T-helper 17 cell (primary cell): Measurements from ENCODE around the gene HEY2. TPM values are rescaled to one million over a fixed set of nuclear protein-coding genes. Genes with fewer than 3 reads are reported as not detected.
A peak's percentile ranks its signal among the peaks of the same experiment; 100 is the strongest.
"Not testable (repeated sequence)": the region's sequence is repeated elsewhere in the genome, so short reads cannot be mapped to it uniquely, and the experiment has no call there.

Experiments
- ATAC-seq: fragments of 150-1000 bp; cut with Tn5 transposase; 2 replicates; pipeline ENCODE4 v1.10.0; 2021; ENCODE audit warnings: mild to moderate bottlenecking, moderate library complexity
- DNase-seq, 3 donors: peaks; one replicate each; pipeline versions ENCODE4 v3.0.0 to v3.0.0-alpha.2; 2020 to 2021
- H3K9me3 ChIP-seq: one replicate; pipeline ENCODE4 v1.7.0; 2013; ENCODE audit warnings: low read length, mild to moderate bottlenecking; ENCODE audit not compliant: control insufficient read depth, poor library complexity, severe bottlenecking
- H3K27ac Mint-ChIP-seq: one replicate; pipeline ENCODE4 v1.8.0; 2022; ENCODE audit warnings: mild to moderate bottlenecking, moderate library complexity, mixed read lengths
- H3K27me3 Mint-ChIP-seq: one replicate; pipeline ENCODE4 v1.8.0; 2022; ENCODE audit warnings: mixed read lengths
- H3K36me3 Mint-ChIP-seq: one replicate; pipeline ENCODE4 v1.8.0; 2022; ENCODE audit warnings: low read depth, mixed read lengths
- H3K4me1 Mint-ChIP-seq: one replicate; pipeline ENCODE4 v1.8.0; 2022; ENCODE audit warnings: mild to moderate bottlenecking, mixed read lengths
- H3K4me3 Mint-ChIP-seq: one replicate; pipeline ENCODE4 v1.8.0; 2022; ENCODE audit warnings: mild to moderate bottlenecking, moderate library complexity, mixed read lengths
- total RNA-seq, 4 donors: library from RNA in 2 of 4; stranded (reverse) in 2 of 4; gene quantifications; one replicate each; pipeline ENCODE4 v1.2.3 and lab custom pipeline; 2022 to 2026

HEY2 gene
- total RNA-seq, 2 donors from 2014 or later = 0.23 TPM; not detected in 1

GRCh38 chr6:125764121-125764671 is 14.8 kb downstream of the HEY2 start:
- no peak overlapping the region for H3K27ac Mint-ChIP-seq
- DNase-seq = no peak

GRCh38 chr6:125765944-125766343 is 16.5 kb downstream of the HEY2 start:
- no peak overlapping the region for H3K27ac Mint-ChIP-seq
- H3K36me3 Mint-ChIP-seq = peaks cover 2% of the 10 kb centered on the region
- peaks cover 6% of the 10 kb centered on the region for H3K4me1 Mint-ChIP-seq
- no peak for ATAC-seq
- no peaks in the 10 kb centered on the region for H3K9me3 ChIP-seq
- peaks cover 66% of the 10 kb centered on the region for H3K27me3 Mint-ChIP-seq
- DNase-seq = no peak
- H3K4me3 Mint-ChIP-seq = no peak overlapping the region

More at GRCh38 chr6:125764121-125764671, 14.8 kb downstream of the HEY2 start:
- no peak for ATAC-seq
- H3K4me3 Mint-ChIP-seq = no peak overlapping the region
- H3K4me1 Mint-ChIP-seq = peaks cover 4% of the 10 kb centered on the region
- H3K36me3 Mint-ChIP-seq = peaks cover 8% of the 10 kb centered on the region
- H3K9me3 ChIP-seq = no peaks in the 10 kb centered on the region
- peaks cover 75% of the 10 kb centered on the region for H3K27me3 Mint-ChIP-seq

- ATAC-seq (no peak), DNase-seq (no peak)
- no peaks in the 10 kb centered on the region for H3K9me3 ChIP-seq
- Mint-ChIP-seq H3K4me1 (peaks cover 6% of the 10 kb centered on the region), H3K36me3 (peaks cover 2% of the 10 kb centered on the region), H3K27me3 (peaks cover 62% of the 10 kb centered on the region), H3K27ac (no peak overlapping the region), H3K4me3 (no peak overlapping the region)
Observed at GRCh38 chr6:125766641-125767040, 17.2 kb downstream of the HEY2 start.

- no peak for DNase-seq
- H3K4me1 Mint-ChIP-seq = peaks cover 5% of the 10 kb centered on the region
- no peak for ATAC-seq
- H3K27me3 Mint-ChIP-seq = peaks cover 43% of the 10 kb centered on the region
- no peak overlapping the region for H3K27ac Mint-ChIP-seq
- no peaks in the 10 kb centered on the region for H3K9me3 ChIP-seq
- H3K36me3 Mint-ChIP-seq = peaks cover 2% of the 10 kb centered on the region
- no peak overlapping the region for H3K4me3 Mint-ChIP-seq
Observed at GRCh38 chr6:125769147-125769783, 19.8 kb downstream of the HEY2 start.

GRCh38 chr6:125773387-125774341 is 24.2 kb downstream of the HEY2 start:
- peaks cover 11% of the 10 kb centered on the region for H3K27me3 Mint-ChIP-seq
- H3K36me3 Mint-ChIP-seq = peaks cover 2% of the 10 kb centered on the region
- DNase-seq = no peak
- H3K4me3 Mint-ChIP-seq = no peak overlapping the region
- H3K9me3 ChIP-seq = no peaks in the 10 kb centered on the region
- peak; percentile 59 for ATAC-seq
- H3K4me1 Mint-ChIP-seq = peaks cover 9% of the 10 kb centered on the region
- H3K27ac Mint-ChIP-seq = no peak overlapping the region

GRCh38 chr6:125776107-125776826 is 26.8 kb downstream of the HEY2 start:
- ATAC-seq, H3K9me3 ChIP-seq, H3K4me1 Mint-ChIP-seq, DNase-seq, H3K36me3 Mint-ChIP-seq, H3K27me3 Mint-ChIP-seq, H3K27ac Mint-ChIP-seq, H3K4me3 Mint-ChIP-seq: not testable (repeated sequence)

GRCh38 chr6:125779924-125780539 is 30.6 kb downstream of the HEY2 start:
- peak; percentile 81 for ATAC-seq
- Mint-ChIP-seq H3K27ac (no peak overlapping the region), H3K4me1 (peaks cover 11% of the 10 kb centered on the region), H3K36me3 (no peaks in the 10 kb centered on the region), H3K4me3 (no peak overlapping the region), H3K27me3 (no peaks in the 10 kb centered on the region)
- H3K9me3 ChIP-seq = no peaks in the 10 kb centered on the region
- DNase-seq = peak; percentile 63 to 81 (median 74)

GRCh38 chr6:125780540-125781313 is 31.3 kb downstream of the HEY2 start:
- H3K9me3 ChIP-seq = no peaks in the 10 kb centered on the region
- H3K4me1 Mint-ChIP-seq = peaks cover 11% of the 10 kb centered on the region
- no peaks in the 10 kb centered on the region for H3K27me3 Mint-ChIP-seq
- no peaks in the 10 kb centered on the region for H3K36me3 Mint-ChIP-seq
- ATAC-seq (peak; percentile 79), DNase-seq (peak; percentile 21 to 34 (median 29))
- H3K4me3 Mint-ChIP-seq = no peak overlapping the region
- no peak overlapping the region for H3K27ac Mint-ChIP-seq

GRCh38 chr6:125781314-125781868 is 32.0 kb downstream of the HEY2 start:
- peaks cover 11% of the 10 kb centered on the region for H3K4me1 Mint-ChIP-seq
- H3K27me3 Mint-ChIP-seq = no peaks in the 10 kb centered on the region
- DNase-seq (peak in 2 of 3 donors; percentile 27 to 35), ATAC-seq (peak; percentile 64)
- H3K9me3 ChIP-seq = no peaks in the 10 kb centered on the region
- no peak overlapping the region for H3K4me3 Mint-ChIP-seq
- H3K36me3 Mint-ChIP-seq = no peaks in the 10 kb centered on the region
- no peak overlapping the region for H3K27ac Mint-ChIP-seq

- no peak overlapping the region for H3K4me3 Mint-ChIP-seq
- no peaks in the 10 kb centered on the region for H3K27me3 Mint-ChIP-seq
- ATAC-seq (no peak), DNase-seq (no peak)
- no peaks in the 10 kb centered on the region for H3K9me3 ChIP-seq
- H3K36me3 Mint-ChIP-seq = no peaks in the 10 kb centered on the region
- no peak overlapping the region for H3K27ac Mint-ChIP-seq
- peaks cover 9% of the 10 kb centered on the region for H3K4me1 Mint-ChIP-seq
Observed at GRCh38 chr6:125784365-125784764, 34.9 kb downstream of the HEY2 start.

- Mint-ChIP-seq H3K36me3 (no peaks in the 10 kb centered on the region), H3K4me1 (peaks cover 23% of the 10 kb centered on the region), H3K4me3 (no peak overlapping the region)
Observed at GRCh38 chr6:125787791-125788190, 38.4 kb downstream of the HEY2 start.

GRCh38 chr6:125789167-125789566 is 39.7 kb downstream of the HEY2 start:
- DNase-seq (no peak), ATAC-seq (no peak)
- H3K27ac Mint-ChIP-seq = peak overlapping the region; percentile 97
- peaks cover 36% of the 10 kb centered on the region for H3K4me1 Mint-ChIP-seq
- no peaks in the 10 kb centered on the region for H3K9me3 ChIP-seq
- H3K36me3 Mint-ChIP-seq = no peaks in the 10 kb centered on the region
- H3K27me3 Mint-ChIP-seq = no peaks in the 10 kb centered on the region
- peak overlapping the region; percentile 94 for H3K4me3 Mint-ChIP-seq

More at GRCh38 chr6:125787791-125788190, 38.4 kb downstream of the HEY2 start:
- DNase-seq (no peak), ATAC-seq (no peak)
- H3K27me3 Mint-ChIP-seq = no peaks in the 10 kb centered on the region
- no peaks in the 10 kb centered on the region for H3K9me3 ChIP-seq
- peak overlapping the region; percentile 97 for H3K27ac Mint-ChIP-seq
